WTC11 (cell line): Measurements from ENCODE around the gene PRR14L. TPM values are rescaled to one million over a fixed set of nuclear protein-coding genes. Genes with fewer than 3 reads are reported as not detected.
A peak's percentile ranks its signal among the peaks of the same experiment; 100 is the strongest.
"Not testable (repeated sequence)": the region's sequence is repeated elsewhere in the genome, so short reads cannot be mapped to it uniquely, and the experiment has no call there.

ENCODE experiments used
- ATAC-seq: fragments of 200-7000 bp; cut with Tn5 transposase; 2 replicates; pipeline ENCODE4 v1.10.0; 2021; ENCODE audit warnings: mild to moderate bottlenecking, moderate library complexity
- CTCF ChIA-PET: fragments of 300-600 bp; sonication (Branson Sonifier 250); formaldehyde crosslinking; loops from one replicate; lab custom pipeline; 2021; ENCODE audit warnings: antibody characterized with exemption; lab: Charles Lee
- POLR2A ChIA-PET: fragments of 350-600 bp; sonication (Branson Sonifier 250); formaldehyde crosslinking; loops from one replicate; lab custom pipeline; 2021; ENCODE audit warnings: antibody characterized with exemption; lab: Charles Lee
- DNase-seq: peaks from one replicate; pipeline ENCODE4 v3.0.0; 2021; ENCODE audit warnings: low spot score
- H3K27ac Mint-ChIP-seq: 2 replicates; pipeline ENCODE4 v1.8.0; 2021; ENCODE audit warnings: mixed read lengths
- H3K27me3 Mint-ChIP-seq: 2 replicates; pipeline ENCODE4 v1.8.0; 2021; ENCODE audit warnings: low read depth, mild to moderate bottlenecking, moderate library complexity, mixed read lengths
- H3K36me3 Mint-ChIP-seq: 2 replicates; pipeline ENCODE4 v1.8.0; 2021; ENCODE audit warnings: mixed read lengths
- H3K4me1 Mint-ChIP-seq: 2 replicates; pipeline ENCODE4 v1.8.0; 2022; ENCODE audit warnings: mixed read lengths
- H3K4me3 Mint-ChIP-seq: 2 replicates; pipeline ENCODE4 v1.8.0; 2021; ENCODE audit warnings: mild to moderate bottlenecking, moderate library complexity, mixed read lengths
- H3K9me3 Mint-ChIP-seq: 2 replicates; pipeline ENCODE4 v1.8.0; 2021; ENCODE audit warnings: mixed read lengths
- CDX4 ChIP-seq: fragments of 250-450 bp; sonication (Bioruptor Pico); IDR thresholded peaks from 2 replicates; pipeline ENCODE4 v1.9.0; 2021; ENCODE audit warnings: moderate library complexity, mild to moderate bottlenecking, inconsistent platforms, borderline replicate concordance
- FOXJ3 ChIP-seq: sonication (generic); formaldehyde crosslinking; IDR thresholded peaks from 2 replicates; pipeline ENCODE4 v1.9.0; 2021; ENCODE audit warnings: missing genetic modification reagents, mild to moderate bottlenecking, borderline replicate concordance
- FOXP1 ChIP-seq: sonication (generic); formaldehyde crosslinking; IDR thresholded peaks from 2 replicates; pipeline ENCODE4 v1.8.0; 2022; ENCODE audit warnings: missing genetic modification reagents, mild to moderate bottlenecking, moderate library complexity, borderline replicate concordance
- FOXP4 ChIP-seq: sonication (generic); formaldehyde crosslinking; IDR thresholded peaks from 2 replicates; pipeline ENCODE4 v1.8.0; 2022; ENCODE audit warnings: mild to moderate bottlenecking, missing genetic modification reagents
- GABPB1 ChIP-seq: sonication (generic); formaldehyde crosslinking; IDR thresholded peaks from 2 replicates; pipeline ENCODE4 v1.8.1; 2023; ENCODE audit warnings: mild to moderate bottlenecking, missing genetic modification reagents
- HMGA2 ChIP-seq: fragments of 250-450 bp; sonication (Bioruptor Pico); IDR thresholded peaks from 2 replicates; pipeline ENCODE4 v1.4.0; 2021; ENCODE audit warnings: mild to moderate bottlenecking, moderate library complexity
- JAZF1 ChIP-seq: fragments of 250-450 bp; sonication (Bioruptor Pico); IDR thresholded peaks from 2 replicates; pipeline ENCODE4 v1.9.0; 2021; ENCODE audit warnings: moderate library complexity, mild to moderate bottlenecking, inconsistent platforms
- MYBL2 ChIP-seq: sonication (generic); formaldehyde crosslinking; IDR thresholded peaks from 2 replicates; pipeline ENCODE4 v1.8.1; 2023; ENCODE audit warnings: mild to moderate bottlenecking, moderate library complexity, missing genetic modification reagents
- NR1H2 ChIP-seq: sonication (generic); formaldehyde crosslinking; IDR thresholded peaks from 2 replicates; pipeline ENCODE4 v1.9.0; 2021; ENCODE audit warnings: mild to moderate bottlenecking, moderate library complexity, missing genetic modification reagents
- SP1 ChIP-seq: sonication (generic); formaldehyde crosslinking; conservative IDR thresholded peaks from 2 replicates; pipeline ENCODE4 v1.8.1; 2022; ENCODE audit warnings: missing genetic modification reagents
- TEAD1 ChIP-seq: sonication (generic); formaldehyde crosslinking; IDR thresholded peaks from 2 replicates; pipeline ENCODE4 v1.8.0; 2022; ENCODE audit warnings: mild to moderate bottlenecking, missing genetic modification reagents
- TP53 ChIP-seq: sonication (generic); formaldehyde crosslinking; IDR thresholded peaks from 2 replicates; pipeline ENCODE4 v1.8.1; 2023; ENCODE audit warnings: mild to moderate bottlenecking, missing genetic modification reagents
- USF1 ChIP-seq: sonication (generic); formaldehyde crosslinking; IDR thresholded peaks from 2 replicates; pipeline ENCODE4 v1.8.0; 2022; ENCODE audit warnings: mild to moderate bottlenecking, missing genetic modification reagents
- ZNF138 ChIP-seq: sonication (generic); formaldehyde crosslinking; conservative IDR thresholded peaks from 2 replicates; pipeline ENCODE4 v1.8.1; 2022; ENCODE audit warnings: mild to moderate bottlenecking, moderate library complexity, missing genetic modification reagents
- ZNF232 ChIP-seq: sonication (generic); formaldehyde crosslinking; IDR thresholded peaks from 2 replicates; pipeline ENCODE4 v1.8.0; 2022; ENCODE audit warnings: mild to moderate bottlenecking, missing genetic modification reagents
- ZNF423 ChIP-seq: fragments of 250-450 bp; sonication (Bioruptor Pico); IDR thresholded peaks from 2 replicates; pipeline ENCODE4 v2.1.2; 2022; ENCODE audit warnings: mild to moderate bottlenecking, moderate library complexity
- ZNF512 ChIP-seq: sonication (generic); formaldehyde crosslinking; IDR thresholded peaks from 2 replicates; pipeline ENCODE4 v1.8.1; 2022; ENCODE audit warnings: missing genetic modification reagents, borderline replicate concordance
- ZSCAN18 ChIP-seq: fragments of 250-450 bp; sonication (Bioruptor Pico); IDR thresholded peaks from 2 replicates; pipeline ENCODE4 v2.1.2; 2022; ENCODE audit warnings: mild to moderate bottlenecking, moderate library complexity
- total RNA-seq: library from RNA; stranded (reverse); gene quantifications from 3 replicates; pipeline ENCODE4 v1.2.3, GENCODE V29; 2021

PRR14L gene
- total RNA-seq, 1 experiment from 2014 or later: 90.1 TPM

GRCh38 chr22:31749636-31750364 lies at the start of gene PRR14L (continued):
- TF ChIP-seq ZNF512 (CRISPR knock-in tag) (no peak), ZSCAN18 (CRISPR knock-in tag) (no peak), MYBL2 (CRISPR knock-in tag) (peak; percentile 81; the same call in 1 of the 2 replicates), FOXP4 (CRISPR knock-in tag) (no peak), TP53 (CRISPR knock-in tag) (no peak; the same call in 1 of the 2 replicates), ZNF232 (0 out of 2 replicates have a peak, but pooled peaks have one; percentile 6), FOXP1 (peak; percentile 89), SP1 (CRISPR knock-in tag) (peak; percentile 98), TEAD1 (CRISPR knock-in tag) (0 out of 2 replicates have a peak, but pooled peaks have one; percentile 33), FOXJ3 (CRISPR knock-in tag) (no peak), JAZF1 (CRISPR knock-in tag) (no peak), ZNF138 (CRISPR knock-in tag) (no peak), GABPB1 (CRISPR knock-in tag) (peak; percentile 13; the same call in 1 of the 2 replicates), ZNF423 (CRISPR knock-in tag) (no peak), CDX4 (no peak), HMGA2 (CRISPR knock-in tag) (no peak), USF1 (peak; percentile 47; the same call in 1 of the 2 replicates)

- POLR2A ChIA-PET: interaction anchor here (0.6 kb wide), 1 partner anchor 13 kb away, joined by 12 read pairs; no protein-coding TSS in a partner anchor
- H3K4me3 Mint-ChIP-seq, H3K4me1 Mint-ChIP-seq, H3K9me3 Mint-ChIP-seq, H3K27ac Mint-ChIP-seq, H3K27me3 Mint-ChIP-seq, CTCF ChIA-PET, ATAC-seq, DNase-seq: not testable (repeated sequence)
- H3K36me3 Mint-ChIP-seq: peaks cover 41% of the 10 kb centered on the region
Observed at GRCh38 chr22:31799358-31799757, 49.4 kb upstream of the PRR14L start.

- 0 out of 2 replicates have a peak overlapping the region, but pooled peaks have one; percentile 45 for H3K27ac Mint-ChIP-seq
- no peak for DNase-seq
- H3K9me3 Mint-ChIP-seq: no peaks in the 10 kb centered on the region
- no peaks in the 10 kb centered on the region for H3K27me3 Mint-ChIP-seq
- H3K4me1 Mint-ChIP-seq: no peaks in the 10 kb centered on the region
- peaks cover 6% of the 10 kb centered on the region; the same call in 1 of the 2 replicates for H3K36me3 Mint-ChIP-seq
- TF ChIP-seq NR1H2 (CRISPR knock-in tag): no peak
- no peak for ATAC-seq
- no peak overlapping the region for H3K4me3 Mint-ChIP-seq
- POLR2A ChIA-PET: no interaction called here
- CTCF ChIA-PET: interaction anchor here (2.6 kb wide), 1 partner anchor 180 kb away, joined by 11 read pairs; no protein-coding TSS in a partner anchor
Observed at GRCh38 chr22:31790240-31790639, 40.3 kb upstream of the PRR14L start.
